RPMI8226 (cell line): ENCODE data around the gene SLAMF9.

Experiments used
- DNase-seq: peaks from one replicate; pipeline ENCODE4 v3.0.0-alpha.2; 2015

SLAMF9 gene

GRCh38 chr1:159932296-159933285 is 21.4 kb downstream of the SLAMF9 start:
- DNase-seq = no peak

GRCh38 chr1:159931795-159932173 is 22.3 kb downstream of the SLAMF9 start:
- no peak for DNase-seq

GRCh38 chr1:159931101-159931794 is 22.8 kb downstream of the SLAMF9 start:
- no peak for DNase-seq

GRCh38 chr1:159930634-159931033 is 23.4 kb downstream of the SLAMF9 start:
- DNase-seq = no peak

- no peak for DNase-seq
Observed at GRCh38 chr1:159930216-159930615, 23.8 kb downstream of the SLAMF9 start.

GRCh38 chr1:159929155-159930051 is 24.6 kb downstream of the SLAMF9 start:
- DNase-seq = no peak

GRCh38 chr1:159928491-159929050 is 25.5 kb downstream of the SLAMF9 start:
- no peak for DNase-seq

- no peak for DNase-seq
Observed at GRCh38 chr1:159927849-159928431, 26.1 kb downstream of the SLAMF9 start.

- DNase-seq = no peak
Observed at GRCh38 chr1:159927211-159927848, 26.7 kb downstream of the SLAMF9 start.

- DNase-seq = no peak
Observed at GRCh38 chr1:159925719-159926078, 28.3 kb downstream of the SLAMF9 start.

GRCh38 chr1:159924791-159925718 is 29.0 kb downstream of the SLAMF9 start, which contains the start of gene TAGLN2:
Gene TAGLN2, minus strand, starts transcription at chr1:159925507. Its CDS starts 4,998 bp downstream, at chr1:159920509.
- peak; percentile 96 for DNase-seq

GRCh38 chr1:159924025-159924790 is 29.8 kb downstream of the SLAMF9 start:
- DNase-seq = peak; percentile 72

GRCh38 chr1:159923203-159924024 is 30.6 kb downstream of the SLAMF9 start:
- DNase-seq = peak; percentile 89

- no peak for DNase-seq
Observed at GRCh38 chr1:159922511-159923202, 31.4 kb downstream of the SLAMF9 start.

- DNase-seq = no peak
Observed at GRCh38 chr1:159921700-159922504, 32.1 kb downstream of the SLAMF9 start.

- DNase-seq = peak; percentile 54
Observed at GRCh38 chr1:159921251-159921650, 32.8 kb downstream of the SLAMF9 start.

GRCh38 chr1:159920651-159921050 is 33.4 kb downstream of the SLAMF9 start:
- no peak for DNase-seq
